NCI-H345 treated with DMSO at 0.1 percent for 48 hours (cell line): ENCODE data around the gene MED28.

Experiments used
- DNase-seq: peaks from one replicate; lab custom pipeline; 2025; ENCODE audit not compliant: unreplicated experiment; lab: John Stamatoyannopoulos, UW

The MED28 gene

GRCh38 chr4:17665346-17665745, 50.9 kb downstream of the MED28 start:
- no peak for DNase-seq

GRCh38 chr4:17665852-17666251, 51.4 kb downstream of the MED28 start:
- no peak for DNase-seq

GRCh38 chr4:17667253-17667652, 52.8 kb downstream of the MED28 start:
- no peak for DNase-seq

- DNase-seq: peak; percentile 30
Measured at GRCh38 chr4:17667653-17668201, 53.3 kb downstream of the MED28 start.

- DNase-seq: no peak
Measured at GRCh38 chr4:17670423-17670822, 56.0 kb downstream of the MED28 start.

- DNase-seq: no peak
Measured at GRCh38 chr4:17680559-17681280, 66.3 kb downstream of the MED28 start.

GRCh38 chr4:17681281-17682221, 67.1 kb downstream of the MED28 start:
- no peak for DNase-seq

- no peak for DNase-seq
Measured at GRCh38 chr4:17682222-17682566, 67.8 kb downstream of the MED28 start.
